HG02610 (cell line): ENCODE data around the gene YWHAQ.

ENCODE experiments used
- ATAC-seq: cut with Tn5 transposase; IDR thresholded peaks from one replicate; pipeline ENCODE4 v1.9.1; 2021; ENCODE audit warnings: mild to moderate bottlenecking, moderate library complexity; ENCODE audit not compliant: unreplicated experiment

The YWHAQ gene

DNA sequence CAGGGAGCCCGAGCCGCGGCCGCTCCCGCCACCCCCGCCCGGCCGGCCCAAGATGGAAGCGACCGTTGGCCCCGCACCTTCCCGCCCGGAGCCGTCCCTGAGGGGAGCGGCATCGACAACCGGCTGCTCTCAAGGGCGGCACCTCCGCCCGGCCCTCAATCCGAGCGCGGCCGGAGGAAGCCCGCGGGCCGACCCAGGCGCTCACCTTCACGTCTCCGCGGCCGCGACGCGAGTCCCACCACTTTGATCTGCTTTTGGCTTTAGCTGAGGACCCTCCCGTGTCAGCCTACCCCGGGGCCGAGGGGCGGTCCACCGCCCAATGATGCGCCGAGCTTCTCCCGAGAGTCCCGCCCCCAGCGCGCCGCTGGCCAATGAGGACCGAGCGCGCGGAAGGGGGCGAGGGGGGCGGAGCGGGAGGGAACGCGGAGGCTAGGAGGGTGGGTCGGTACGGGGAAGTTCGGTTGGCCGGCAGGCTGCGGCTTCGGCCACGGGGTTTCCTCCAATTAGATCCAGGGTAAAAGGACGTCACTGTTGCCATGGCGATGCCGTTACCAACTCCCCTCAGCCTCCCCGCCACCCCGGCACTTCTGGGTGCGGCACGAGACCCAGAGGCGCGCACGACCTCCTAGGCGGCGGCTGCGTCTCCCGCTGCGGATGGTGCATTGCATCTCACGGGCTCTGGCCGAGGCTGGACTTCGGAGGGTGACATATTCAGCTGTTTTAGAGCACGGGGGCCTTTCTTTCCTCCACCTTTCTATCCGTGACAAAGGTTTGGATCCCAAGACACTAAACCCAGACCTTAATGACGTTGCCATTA, at the start of gene YWHAQ:
YWHAQ (minus strand) TSS at position 262 of the 817 bp plus-strand sequence. CDS start 545 bp downstream, outside the sequence.
- peak; percentile 93 for ATAC-seq

DNA sequence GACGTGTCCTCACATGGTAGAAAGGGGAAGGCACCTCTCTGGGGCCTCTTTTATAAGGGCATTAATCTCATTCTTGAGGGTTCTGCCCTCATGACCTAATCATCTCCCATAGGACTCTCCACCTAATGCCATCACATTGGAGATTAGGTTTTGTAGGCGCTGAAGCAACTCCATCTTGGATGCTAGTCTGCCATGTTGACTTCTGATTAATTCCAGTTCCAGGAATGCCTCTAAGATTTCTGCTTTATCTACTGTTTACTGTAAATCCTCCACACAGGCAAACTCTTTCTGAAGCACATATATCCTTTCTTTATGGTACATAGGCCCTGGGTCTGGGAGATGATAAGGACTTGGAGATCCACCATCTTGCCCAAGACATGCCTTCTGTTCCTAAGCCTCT, 49.3 kb upstream of the YWHAQ start:
- no peak for ATAC-seq

DNA sequence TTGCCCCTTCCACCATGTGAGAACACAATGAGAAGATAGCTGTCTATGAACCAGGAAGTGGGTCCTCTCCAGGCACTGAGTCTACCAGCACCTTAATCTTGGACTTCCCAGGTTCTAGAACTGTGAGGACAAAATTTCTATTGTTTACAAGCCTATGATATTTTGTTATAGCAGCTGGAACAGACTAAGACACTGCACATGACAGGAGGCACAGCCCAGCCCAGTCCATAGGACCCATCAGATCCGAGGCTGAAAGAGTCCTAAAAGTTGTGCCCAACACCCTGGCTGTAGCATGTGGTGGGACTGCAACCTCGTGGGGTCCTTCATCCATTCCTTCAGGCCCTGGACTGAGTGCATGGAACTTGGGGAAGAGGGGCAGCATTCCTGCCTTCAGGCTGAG, 48.4 kb upstream of the YWHAQ start:
- ATAC-seq, result no peak

DNA sequence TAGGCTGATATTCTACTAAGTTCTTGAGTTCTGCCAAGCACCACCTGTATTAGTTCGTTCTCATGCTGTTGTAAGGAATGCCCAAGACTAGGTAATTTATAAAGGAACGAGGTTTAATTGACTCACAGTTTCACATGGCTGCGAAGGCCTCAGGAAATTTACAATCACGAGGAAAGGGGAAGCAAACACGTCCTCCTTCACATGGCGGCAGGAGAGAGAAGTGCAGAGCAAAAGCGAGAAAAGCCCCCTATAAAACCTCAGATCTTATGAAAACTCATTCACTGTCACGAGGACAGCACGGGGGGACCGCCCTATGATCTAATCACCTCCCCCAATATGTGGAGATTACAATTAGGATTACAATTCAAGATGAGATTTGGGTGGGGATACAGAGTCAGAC, 47.7 kb upstream of the YWHAQ start:
- ATAC-seq, result no peak

DNA sequence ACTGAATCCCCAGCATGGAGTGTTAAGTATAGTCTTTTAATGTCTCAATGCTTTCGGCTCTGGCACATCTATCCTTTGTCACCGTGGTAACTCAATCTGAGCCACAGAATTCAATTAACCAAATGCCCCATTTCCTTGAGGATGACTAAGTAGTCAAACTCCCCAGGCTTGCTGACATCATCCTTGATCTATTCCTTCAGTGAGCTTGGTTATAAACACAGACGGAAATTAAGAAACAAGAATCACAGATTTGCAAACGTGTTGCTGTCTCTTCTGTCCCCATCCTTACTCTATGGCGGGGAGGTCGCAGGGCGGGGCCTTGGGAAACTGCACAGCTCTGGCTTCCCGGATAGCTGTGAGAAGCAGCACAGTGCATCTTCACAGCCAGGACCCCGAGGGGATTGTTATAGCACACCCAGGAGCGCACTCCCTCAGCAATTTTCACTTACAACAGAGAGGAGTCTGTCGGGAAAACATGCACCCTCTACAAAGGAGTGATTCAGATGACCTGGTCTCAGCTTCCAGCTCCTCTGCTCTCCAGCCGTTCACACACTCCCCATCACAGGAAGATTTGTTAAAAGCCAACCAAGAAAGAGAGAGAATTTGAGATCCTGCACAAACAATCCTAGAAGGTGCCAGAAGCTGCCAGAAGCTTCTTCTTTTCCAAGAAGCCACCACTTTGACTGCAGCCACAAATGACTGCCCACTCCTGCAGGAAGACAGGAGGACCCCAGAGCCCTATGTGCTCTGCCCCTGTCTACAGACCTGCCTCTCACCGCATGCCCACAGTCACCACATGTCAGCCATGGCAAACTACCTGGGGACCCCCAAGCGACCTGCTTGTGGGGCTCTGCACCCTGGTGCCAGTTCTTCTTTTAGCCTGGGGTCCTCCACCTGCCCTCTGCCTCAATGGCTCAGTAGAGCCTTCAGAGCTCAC, 44.9 kb upstream of the YWHAQ start:
- no peak for ATAC-seq

DNA sequence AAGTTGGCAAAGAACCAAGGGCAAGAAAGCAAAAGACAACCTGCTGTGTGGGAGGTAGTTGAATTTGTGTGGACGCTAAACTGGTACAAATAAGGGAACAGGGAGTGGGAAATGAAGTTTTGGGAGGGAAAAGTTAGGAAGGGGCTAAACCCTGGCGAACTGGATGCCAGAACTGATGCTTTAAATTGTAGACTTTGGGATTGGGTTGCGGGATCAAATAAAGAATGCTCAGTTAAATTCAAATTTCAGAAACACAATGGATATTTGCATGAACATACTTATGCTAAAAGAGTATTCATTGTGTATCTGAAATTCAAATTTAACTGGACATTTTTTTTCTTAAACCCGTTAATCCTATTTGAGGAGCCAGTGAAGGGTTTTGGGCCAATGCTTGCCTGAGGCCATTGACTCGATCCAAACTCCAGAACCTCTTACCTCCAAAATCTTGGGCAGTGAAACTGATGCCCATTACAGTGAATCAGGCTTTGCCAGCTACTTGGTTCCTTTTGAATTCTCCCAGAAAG, 44.2 kb upstream of the YWHAQ start:
- no peak for ATAC-seq

DNA sequence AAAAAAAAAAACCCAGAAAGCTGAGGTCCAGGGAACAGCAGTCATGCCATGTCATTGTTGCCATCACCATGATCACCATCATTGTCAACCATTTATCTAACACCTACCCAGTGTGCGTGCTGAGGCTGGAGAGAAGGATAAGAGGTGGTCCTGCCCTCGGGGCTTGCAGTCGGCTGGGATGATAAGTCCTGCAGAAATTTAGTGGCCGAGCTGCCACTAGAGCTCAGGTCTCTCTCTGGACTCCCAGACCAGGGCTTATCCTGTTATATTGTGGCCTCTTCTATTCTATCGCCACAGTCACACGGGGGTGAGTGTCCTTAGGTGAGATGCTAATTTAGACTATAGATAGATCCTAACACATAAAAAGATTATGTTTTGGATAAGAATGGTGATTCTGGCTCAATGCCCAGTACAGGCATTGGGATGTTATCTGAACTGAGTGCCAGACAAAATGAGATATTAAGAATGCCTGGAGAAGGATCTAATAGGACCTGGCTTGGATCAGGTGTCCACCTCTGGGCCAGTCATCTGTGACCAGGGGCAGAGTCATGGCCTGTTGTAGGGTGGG, 43.2 kb upstream of the YWHAQ start:
- no peak for ATAC-seq

DNA sequence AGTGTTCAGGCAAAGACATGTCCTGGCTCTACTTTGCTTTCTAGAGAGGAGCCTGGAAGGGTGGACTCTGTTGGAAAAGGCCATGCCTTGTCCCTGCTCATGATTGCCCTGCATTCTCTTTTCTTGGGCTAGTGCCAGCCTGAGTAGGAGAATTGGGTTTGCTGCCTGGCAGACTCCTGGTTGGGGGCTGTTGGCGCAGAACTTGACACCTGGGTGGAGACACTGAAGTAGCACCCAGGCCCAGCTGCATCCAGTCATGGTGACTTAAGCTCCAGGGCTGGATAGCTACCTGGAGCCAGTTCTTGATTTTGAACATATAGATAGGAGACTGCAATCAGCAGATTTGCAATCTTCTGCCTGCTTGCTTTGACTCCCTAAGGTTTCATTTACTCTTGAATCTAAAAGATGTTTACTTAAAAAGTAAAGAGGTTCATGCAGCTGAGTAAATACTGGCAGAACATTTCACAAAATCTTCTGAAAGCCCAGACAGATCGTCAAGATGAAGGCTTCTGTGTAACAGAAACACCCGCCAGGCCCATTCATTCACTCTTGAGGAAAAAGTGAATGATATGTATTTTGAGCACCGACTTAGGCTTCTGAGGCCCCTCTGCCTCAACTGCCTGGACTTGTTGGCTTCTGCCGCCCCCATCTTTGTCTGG, 38.0 kb upstream of the YWHAQ start:
- ATAC-seq, result no peak

DNA sequence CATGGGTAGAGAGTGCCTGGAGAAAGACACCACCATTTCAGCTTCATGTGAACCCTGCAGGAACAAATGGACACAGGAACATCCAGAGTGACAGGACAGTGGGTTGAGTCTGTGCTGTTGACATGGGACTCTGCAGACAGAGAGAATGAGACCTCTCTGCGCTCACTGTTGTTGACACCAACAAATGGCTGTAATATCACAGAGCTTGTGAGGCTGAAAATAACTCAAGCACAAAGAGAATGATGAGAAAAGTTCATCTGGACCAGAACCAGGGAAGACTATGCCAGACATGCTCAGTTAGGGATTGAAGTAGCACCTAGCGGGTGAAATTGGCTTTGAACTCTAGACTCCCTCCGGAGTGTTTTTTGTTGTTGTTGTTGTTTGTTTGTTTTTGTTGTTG, 37.0 kb upstream of the YWHAQ start:
- no peak for ATAC-seq

DNA sequence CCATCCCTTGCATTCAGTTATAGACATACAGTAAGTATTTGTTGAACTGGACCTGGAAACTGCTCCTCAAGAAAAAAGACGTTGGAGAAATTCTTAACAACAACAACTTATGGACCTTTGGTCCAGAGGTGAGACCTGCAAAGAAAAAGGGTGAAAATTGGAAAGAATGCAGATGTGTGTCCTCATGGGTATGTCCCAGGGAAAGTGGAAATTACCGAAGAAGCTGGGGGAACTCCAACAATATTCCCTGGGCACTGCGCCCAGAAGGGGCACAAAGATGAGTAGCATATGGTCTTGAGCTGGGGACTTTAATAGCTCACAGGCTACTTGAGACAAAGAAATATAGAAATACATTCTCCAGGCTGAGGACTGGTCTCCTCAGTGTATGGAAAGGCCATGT, 35.5 kb upstream of the YWHAQ start:
- no peak for ATAC-seq

DNA sequence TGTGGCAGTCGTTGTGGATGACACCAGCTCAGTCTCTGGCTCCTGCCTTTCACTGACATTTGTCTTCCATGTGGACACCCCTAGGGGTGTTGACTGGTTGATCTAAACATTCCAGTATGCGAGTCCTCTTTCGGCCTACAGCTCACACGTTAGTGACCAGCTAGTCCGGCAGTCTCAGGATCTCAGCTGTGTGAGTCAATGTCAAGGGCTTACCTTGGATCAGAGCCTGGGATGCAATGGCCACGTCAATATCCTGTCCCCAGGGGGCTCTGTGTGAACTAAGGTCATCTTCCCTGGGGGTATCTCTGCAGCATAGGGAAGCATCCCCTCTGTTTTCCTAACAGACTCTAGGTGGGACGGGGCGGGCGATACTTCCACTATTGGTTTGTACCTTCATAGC, 35.1 kb upstream of the YWHAQ start:
- no peak for ATAC-seq

DNA sequence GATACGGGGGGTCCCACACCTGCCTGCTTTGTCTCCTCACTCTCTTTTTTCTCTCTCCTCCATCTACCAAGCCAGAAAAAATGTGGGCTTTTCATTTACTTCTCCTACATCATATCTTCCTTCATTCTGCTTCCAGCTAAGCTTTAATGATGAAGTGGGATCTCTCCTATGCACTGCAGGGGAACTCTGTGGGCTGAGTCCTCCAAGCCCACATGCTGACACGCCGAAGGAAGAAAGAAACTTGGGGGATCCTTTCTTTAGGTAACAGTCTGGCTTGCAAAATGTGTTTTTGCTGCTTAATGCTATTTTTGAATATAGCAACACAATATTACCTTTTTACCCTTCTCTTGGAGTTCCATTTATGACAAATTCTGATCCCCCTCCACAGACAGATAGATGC, 33.6 kb upstream of the YWHAQ start:
- no peak for ATAC-seq

DNA sequence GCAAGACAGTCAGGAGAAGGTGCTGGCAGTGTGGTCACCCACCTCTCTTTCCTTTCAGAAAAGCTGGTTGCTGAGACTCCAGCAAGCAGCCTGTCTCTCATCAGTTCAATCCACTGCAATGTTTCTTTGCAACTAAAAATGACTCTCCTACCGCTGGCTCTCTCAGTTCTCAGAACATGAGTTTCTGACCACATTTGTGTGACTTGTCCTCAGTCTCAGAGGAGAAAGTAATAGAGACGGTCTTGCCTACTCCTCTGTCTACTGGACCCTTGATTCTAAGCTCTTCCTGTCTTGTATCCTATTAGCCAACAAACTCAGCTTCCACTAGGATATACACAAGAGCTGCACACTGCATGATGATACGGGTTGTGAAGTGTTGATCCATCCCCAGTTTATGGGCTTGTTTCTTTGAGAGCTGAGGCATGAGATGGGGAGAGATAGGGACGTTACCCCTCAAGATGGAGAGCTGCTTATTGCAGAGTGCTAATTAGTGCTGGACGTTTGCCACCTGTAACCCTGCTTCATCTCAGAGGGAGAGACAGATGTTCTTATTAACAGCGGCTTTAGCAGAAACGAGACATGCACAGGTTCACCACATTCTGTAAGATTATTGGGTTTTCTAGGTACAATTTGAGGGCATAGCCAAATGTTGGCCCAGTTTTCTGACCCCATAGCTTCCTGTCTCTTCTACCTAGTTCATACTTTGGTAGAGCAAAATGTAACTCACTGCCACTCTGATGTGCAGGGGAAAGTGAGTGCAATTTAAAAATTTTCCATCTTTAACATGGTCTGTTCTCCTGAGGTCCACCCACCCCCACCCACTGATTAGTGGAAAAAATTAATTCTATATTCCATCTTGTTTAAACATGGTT, 32.4 kb upstream of the YWHAQ start:
- peak; percentile 65 for ATAC-seq

DNA sequence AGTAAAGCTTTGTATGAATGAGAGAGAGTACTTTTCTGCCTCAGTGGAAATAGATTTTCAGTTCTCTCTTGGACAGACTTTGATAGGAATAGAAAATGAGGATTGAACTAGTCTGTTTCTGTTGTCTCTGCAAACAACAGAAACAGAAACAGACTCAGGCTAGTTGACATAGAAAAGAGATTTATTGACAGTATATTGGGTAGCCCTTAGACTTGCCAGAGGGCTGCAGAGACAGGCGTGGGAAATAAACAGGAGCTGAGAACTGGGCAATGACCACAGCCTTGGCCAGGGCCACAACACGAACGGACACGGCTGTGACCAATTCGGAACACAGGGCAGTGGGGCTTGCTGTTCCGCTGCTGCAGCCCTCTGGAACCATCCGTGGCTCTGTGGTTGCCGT, 30.5 kb upstream of the YWHAQ start:
- ATAC-seq, result no peak

DNA sequence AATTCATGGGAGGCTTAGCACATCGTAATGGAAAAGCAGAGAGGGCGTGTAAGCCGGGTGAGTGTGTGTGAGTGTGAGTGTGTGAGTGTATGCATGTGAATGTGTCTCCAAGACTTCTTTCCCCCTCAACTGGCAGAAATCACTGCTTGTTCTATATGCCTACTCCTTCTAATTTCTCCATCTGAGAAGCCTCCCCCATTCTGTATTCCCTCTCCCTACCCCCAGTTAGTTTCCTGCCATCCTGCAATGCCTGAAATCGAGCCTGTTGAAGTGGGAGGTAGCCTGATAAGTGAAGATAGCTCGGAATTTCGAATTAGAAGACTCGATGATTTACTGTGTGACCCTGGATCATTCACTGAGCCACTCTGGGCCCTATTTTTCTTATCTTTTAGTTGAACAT, 30.0 kb upstream of the YWHAQ start:
- no peak for ATAC-seq

DNA sequence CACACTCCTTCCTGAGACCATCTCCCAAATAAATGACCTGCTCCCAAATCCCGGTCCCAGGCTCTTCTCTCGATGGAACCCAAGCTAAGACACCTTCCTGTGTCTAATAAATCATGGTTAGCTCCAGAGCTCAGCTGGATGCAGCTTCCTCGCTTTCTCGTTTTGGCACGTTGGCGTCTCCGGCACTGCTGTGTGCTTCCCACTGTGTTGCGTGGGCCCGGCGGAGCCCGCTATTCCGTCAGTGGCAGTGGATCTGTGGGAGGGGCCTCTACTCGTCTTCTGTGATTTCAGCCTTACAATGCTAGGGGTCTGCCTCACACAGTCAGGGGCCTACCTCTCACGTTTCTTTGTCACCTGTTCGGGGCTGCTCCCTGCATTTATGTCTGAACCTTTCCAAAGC, 29.4 kb upstream of the YWHAQ start:
- ATAC-seq, result no peak

DNA sequence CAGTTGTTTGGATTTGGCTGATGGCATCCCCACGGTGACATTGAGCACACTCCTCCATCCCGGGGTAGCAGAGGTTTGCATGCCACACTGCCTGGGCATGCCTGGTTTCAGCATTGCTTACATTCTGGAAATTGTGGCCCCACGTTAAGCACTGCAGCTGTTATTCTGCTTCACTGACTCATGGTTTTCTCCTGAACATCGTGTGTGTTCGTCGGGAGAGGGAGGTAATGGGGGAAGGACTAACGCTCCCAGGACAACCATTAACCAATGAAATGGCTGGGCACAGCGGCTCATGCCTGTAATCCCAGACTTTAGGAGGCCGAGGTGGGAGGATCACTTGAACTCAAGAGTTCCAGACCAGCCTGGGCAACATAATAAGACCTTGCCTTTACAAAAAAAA, 28.2 kb upstream of the YWHAQ start:
- ATAC-seq, result no peak

DNA sequence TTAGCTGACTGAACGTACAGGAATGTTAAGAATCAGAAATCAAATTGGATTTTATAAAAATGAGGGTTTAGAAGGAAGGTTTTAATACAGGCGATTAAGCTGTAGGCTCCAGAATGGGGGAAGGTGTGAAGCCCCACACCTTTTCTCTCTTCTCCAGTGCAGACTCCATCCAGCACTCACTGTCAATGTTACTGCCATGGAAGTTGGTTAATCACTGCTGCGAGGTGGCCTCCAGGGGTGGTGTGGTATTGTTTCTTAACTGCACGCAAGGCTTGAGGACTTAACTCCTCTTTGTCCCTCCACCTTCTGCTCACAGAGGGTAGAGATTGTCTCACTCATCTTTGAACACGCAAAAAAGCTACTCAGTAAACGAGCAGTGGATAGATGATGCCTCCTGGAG, 26.9 kb upstream of the YWHAQ start:
- ATAC-seq, result no peak

DNA sequence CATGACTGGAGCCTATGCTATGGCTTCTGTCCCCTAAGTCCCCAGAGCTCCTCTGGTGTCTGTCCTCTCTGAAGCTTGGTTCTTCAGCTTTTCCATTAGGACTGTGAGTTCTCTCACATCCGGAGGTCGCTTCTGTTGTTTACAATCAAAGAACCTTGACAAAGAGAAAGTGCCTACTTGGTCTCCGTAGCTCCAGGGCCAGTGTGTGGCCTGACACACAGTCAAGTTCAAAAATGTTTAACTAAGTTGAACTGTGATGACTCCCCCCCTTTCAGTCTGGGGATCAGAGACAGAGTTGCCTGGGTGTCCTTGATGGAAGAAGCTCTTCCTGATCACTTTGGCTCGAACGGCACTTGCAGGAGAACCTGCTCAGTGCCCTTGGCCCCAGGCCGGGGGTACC, 26.3 kb upstream of the YWHAQ start:
- no peak for ATAC-seq

DNA sequence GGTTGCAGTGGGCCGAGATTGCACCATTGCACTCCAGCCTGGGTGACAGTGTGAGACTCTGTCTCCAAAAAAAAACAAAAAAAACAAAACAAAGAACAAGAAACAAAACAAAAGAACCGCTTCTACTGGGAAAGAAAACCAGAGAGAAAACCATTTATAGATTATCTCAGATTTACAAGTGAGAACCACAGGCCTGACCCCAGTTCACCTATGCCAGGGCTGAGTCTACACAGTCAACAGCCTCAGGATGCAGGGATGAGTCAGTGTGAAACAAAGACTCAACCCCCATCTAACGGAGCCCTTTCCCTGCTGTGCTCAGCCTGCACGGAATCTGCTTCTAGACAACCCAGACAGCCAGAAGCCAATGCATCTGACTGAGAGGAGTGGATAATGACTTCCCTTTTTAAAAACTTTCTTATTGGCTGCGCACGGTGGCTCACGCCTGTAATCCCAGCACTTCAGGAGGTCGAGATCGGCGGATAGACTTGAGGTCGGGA, 25.5 kb upstream of the YWHAQ start:
- ATAC-seq, result peak; percentile 89
